ENCODE measurements around the gene CDKAL1.

DNA sequence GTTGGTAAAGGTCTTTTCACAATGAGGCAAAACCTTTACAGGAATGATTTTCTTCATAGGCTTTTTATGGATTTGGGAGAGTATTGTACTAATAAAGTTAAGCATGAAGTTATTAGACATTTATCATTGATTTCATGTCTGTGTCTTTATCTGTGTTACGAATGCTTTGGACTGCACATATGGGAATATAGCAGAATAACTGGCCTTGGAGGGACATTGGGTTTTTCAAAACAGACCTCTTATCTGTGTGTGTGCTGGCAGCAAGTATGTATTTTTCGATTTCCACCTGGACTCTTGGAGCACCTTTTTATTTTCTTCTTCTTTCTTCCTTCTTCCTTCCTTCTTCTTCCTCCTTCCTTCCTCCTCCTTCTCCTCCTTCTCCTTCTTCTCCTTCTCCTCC, 74.6 kb downstream of the CDKAL1 start:
- TF ChIP-seq SP1 (IDR thresholded peaks at IDR 0.05) (no peak), BHLHE40 (IDR thresholded peaks at IDR 0.05; ENCODE audit: borderline replicate concordance) (no peak), FOXK2 (IDR thresholded peaks at IDR 0.05) (no peak), SUZ12 (IDR thresholded peaks at IDR 0.05) (no peak), LEF1 (IDR thresholded peaks at IDR 0.05; ENCODE audit: borderline replicate concordance) (no peak), FOXM1 (IDR thresholded peaks at IDR 0.05; ENCODE audit: borderline replicate concordance) (no peak), FOXA1 (IDR thresholded peaks at IDR 0.05) (no peak)
